Measurements from ENCODE around the gene TSR2.

TSR2 gene

GRCh38 chrX:54439960-54440871 is at the start of gene TSR2:
TSS of gene TSR2 (plus strand) at chrX:54440404. CDS start at chrX:54440422, 18 bp downstream.
- DNase-seq = peak in 57 of 58 donors; percentile 3 to 83 (median 66)

- DNase-seq = no peak
Observed at GRCh38 chrX:54397113-54397512, 43.1 kb upstream of the TSR2 start.

DNA sequence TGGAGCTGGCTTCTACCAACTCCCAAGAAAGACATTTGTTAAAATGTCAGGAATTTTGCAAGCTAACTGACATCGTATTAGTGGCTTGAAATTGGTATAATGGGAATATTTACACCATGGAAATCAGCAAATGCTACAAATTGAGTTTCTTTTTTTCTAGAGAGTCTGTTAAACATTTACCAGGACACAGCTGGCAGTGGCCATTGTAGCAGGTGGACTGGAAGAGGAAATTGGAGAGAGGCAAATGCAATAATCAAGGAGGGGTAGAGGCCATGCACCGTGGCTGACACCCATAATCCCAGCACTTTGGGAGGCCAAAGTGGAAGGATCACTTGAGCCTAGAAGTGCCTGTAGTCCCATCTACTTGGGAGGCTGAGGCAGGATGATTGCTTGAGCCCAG is 32.9 kb upstream of the TSR2 start:
- no peak for DNase-seq

GRCh38 chrX:54411732-54412131 is 28.5 kb upstream of the TSR2 start:
- no peak for DNase-seq

- DNase-seq = no peak
Observed at GRCh38 chrX:54413753-54414152, 26.5 kb upstream of the TSR2 start.

DNA sequence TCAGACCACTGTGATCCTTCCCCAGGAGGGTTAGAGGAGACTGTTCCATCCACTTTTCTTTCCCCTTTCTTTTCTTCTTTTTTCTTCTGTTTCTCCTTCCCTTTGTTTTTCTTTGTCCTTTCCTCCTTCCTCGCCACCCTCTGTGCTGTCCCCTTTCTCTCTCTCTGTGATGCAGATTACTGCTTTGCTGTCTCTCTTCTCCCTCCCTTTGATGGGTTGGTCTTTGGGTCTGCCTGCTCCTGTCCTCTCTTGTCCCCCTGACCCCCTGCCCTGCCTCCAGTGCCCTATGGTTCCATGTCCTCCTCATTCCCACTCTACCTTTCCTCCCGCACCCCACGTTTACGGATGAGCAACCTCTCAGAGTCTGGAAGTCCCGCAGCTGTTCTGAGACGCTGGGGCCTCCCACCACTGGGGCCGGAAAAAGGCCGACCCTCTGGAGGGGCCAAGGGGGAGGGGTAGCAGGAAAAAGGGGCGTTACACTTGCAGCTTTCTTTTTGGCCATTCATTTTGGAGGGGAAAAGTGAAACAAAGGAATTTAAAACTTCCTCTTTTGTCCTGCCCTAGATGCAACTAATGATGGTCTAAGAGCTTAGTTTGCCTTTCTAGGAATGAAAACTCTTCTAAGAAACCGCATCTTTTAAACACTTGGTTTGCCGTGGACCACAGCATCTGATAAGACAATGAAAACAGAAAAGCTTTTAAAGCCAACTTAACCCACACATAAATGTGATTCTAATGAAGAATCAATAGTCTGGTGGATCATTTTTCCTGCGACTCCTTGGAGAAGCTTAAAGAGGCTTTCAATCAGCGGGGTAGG is 24.5 kb upstream of the TSR2 start:
- DNase-seq = no peak

DNA sequence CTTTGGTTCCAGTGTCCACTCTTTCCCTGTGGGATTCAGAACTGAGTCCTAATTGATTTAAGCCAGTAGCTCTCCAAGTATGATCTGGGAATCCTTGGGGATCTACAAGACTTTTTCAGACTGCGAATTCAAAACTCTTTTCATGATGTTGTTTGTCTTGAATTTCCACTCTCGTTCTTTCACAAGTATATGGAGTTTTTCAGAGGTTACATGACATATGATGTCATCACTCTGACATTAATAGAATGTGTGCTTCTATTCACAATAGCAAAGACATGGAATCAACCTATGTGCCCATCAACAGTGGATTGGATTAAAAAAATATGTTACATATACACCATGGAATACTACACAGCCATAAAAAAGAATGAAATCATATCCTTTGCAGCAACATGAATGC is 23.2 kb upstream of the TSR2 start:
- no peak for DNase-seq

GRCh38 chrX:54419559-54420302 is 20.5 kb upstream of the TSR2 start:
- no peak for DNase-seq

- DNase-seq = no peak
Observed at GRCh38 chrX:54422168-54422567, 18.0 kb upstream of the TSR2 start.

- DNase-seq = no peak
Observed at GRCh38 chrX:54423161-54423888, 16.9 kb upstream of the TSR2 start.

DNA sequence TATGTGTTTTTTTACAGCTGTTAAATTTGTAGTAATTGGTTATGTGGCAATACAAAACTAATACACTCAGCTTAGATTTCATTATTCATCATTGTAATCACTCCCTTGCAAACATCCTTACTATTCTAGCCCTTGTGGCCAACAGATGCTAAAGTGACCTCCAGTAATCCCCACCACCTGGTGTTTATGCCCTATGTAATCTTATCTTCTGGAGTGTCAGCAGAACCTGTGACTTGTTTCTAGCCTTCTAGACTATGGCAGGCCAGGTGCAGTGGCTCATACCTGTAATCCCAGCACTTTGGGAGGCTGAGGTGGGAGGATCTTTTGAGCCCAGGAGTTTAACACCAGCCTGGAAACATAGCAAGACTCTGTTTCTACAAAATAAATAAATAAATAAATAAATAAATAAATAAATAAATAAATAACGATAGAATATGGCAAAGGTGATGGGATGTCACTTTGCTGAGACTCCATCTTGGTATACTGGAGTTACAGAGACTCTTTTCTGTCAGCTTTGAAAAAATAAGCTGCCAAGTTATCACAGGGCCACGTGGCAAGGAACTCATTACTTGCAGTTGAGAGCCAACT is 12.3 kb upstream of the TSR2 start:
- no peak for DNase-seq

GRCh38 chrX:54430519-54430918 is 9.7 kb upstream of the TSR2 start:
- no peak for DNase-seq

GRCh38 chrX:54435121-54435520 is 5.1 kb upstream of the TSR2 start:
- DNase-seq = no peak

GRCh38 chrX:54442790-54443189 is 2.6 kb downstream of the TSR2 start:
- DNase-seq = no peak

GRCh38 chrX:54444752-54445151 is 4.5 kb downstream of the TSR2 start:
- DNase-seq = no peak

GRCh38 chrX:54446084-54446483 is 5.9 kb downstream of the TSR2 start:
- no peak for DNase-seq

DNA sequence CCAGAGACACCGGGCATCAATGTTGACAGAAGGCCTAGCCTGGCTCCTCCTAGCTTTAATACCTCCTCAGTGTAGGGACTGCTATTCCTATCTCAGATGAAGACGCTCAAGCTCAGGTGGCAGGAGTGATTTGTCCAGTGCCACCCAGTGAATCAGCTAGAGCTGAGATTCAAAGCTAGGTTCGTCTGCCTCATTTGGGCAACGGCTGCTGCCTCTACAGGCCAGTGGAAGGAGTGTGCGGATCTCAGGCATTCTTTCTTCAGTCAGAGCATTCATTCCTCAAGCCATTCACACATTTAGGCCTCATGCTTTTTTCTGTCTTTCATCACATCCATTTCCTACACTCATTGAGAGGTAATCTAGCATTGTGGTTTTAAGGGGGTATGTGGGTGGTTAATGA is 7.3 kb downstream of the TSR2 start:
- DNase-seq = peak in 2 of 58 donors; percentile 1 to 23

DNA sequence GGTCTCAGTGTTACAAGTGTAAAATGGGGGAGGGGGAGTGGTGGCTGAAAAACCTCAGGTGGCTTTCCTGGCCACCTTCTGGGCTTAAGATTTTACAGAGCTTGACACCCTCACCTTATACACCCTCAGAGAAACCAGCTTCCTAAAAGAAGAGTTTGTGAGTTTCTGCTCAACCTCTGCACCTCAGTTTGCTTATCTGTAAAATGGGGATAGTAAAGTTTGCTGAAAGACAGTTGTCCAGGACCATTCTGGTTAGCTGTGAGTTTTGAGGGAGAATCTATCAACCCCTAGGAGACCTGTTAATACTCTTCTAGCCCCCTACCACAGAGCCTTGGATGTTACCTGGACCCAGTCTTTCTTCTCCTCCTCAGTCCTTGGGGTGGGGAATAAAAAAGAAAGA is 9.7 kb downstream of the TSR2 start:
- DNase-seq = no peak

GRCh38 chrX:54452920-54453319 is 12.7 kb downstream of the TSR2 start:
- DNase-seq = no peak

DNA sequence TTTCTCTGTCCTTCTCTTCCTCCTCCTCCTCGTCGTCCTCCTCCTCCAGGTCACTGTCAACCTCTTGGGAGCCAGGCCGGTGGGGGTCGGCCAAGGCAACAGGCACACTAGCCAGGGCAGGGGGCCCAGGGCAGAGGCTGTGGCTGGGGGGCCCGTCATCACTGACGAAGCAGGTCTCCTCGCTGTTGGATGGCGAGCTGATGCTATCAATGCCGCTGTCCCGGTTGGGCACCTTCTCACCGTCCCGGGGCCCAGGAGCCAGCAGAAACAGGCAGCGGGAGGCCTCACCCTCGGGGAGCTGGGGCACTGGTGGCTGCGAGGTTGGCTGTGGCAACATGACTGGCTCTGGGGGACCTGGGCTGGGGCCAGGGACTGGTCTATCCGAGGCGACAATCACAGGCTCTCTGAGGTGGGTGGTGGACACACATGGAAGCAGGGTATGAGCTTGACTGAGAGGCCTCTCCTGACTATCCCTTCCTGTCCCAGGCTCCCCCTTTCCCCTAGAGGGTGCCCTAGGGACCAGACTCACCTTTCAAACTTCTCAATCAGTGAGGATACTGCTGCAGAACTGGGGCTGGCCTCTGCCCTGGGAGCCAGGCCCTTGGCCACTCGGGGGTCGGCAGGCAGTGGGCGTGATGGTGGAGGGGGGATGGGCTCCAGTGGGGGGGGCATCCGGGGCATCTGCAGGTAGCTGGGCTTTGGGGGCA is 30.0 kb downstream of the TSR2 start:
- DNase-seq = no peak

All from anterior cingulate cortex (tissue), 58 donors.